OCI-LY7 (cell line): ENCODE measurements around the gene EEF2K.

ENCODE experiments used
- EZH2phosphoT487 ChIP-seq: fragments of 200-600 bp; sonication (generic); IDR thresholded peaks from 2 replicates; pipeline ENCODE4 v1.6.1; 2018; ENCODE audit warnings: low read depth, borderline replicate concordance, mild to moderate bottlenecking, mixed run types, antibody characterized with exemption, low read length, moderate library complexity, mixed read lengths
- TF ChIP-seq, protein P1 (sequence below): fragments of 200-600 bp; sonication (generic); conservative IDR thresholded peaks from 2 replicates; pipeline ENCODE4 v1.5.1; 2014; ENCODE audit warnings: mild to moderate bottlenecking, antibody characterized with exemption, low read length, moderate library complexity, mixed read lengths

- TF ChIP-seq, protein P1, sequence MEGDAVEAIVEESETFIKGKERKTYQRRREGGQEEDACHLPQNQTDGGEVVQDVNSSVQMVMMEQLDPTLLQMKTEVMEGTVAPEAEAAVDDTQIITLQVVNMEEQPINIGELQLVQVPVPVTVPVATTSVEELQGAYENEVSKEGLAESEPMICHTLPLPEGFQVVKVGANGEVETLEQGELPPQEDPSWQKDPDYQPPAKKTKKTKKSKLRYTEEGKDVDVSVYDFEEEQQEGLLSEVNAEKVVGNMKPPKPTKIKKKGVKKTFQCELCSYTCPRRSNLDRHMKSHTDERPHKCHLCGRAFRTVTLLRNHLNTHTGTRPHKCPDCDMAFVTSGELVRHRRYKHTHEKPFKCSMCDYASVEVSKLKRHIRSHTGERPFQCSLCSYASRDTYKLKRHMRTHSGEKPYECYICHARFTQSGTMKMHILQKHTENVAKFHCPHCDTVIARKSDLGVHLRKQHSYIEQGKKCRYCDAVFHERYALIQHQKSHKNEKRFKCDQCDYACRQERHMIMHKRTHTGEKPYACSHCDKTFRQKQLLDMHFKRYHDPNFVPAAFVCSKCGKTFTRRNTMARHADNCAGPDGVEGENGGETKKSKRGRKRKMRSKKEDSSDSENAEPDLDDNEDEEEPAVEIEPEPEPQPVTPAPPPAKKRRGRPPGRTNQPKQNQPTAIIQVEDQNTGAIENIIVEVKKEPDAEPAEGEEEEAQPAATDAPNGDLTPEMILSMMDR, result no peak
- no peak for TF ChIP-seq EZH2phosphoT487
These were observed 7.2 kb downstream of the EEF2K start for GRCh38 chr16:22213236-22213635.
